GM12878 (cell line): ENCODE results near the gene ARL4D. TPM values are rescaled to one million over a fixed set of nuclear protein-coding genes. Genes with fewer than 3 reads are reported as not detected.
A peak's percentile ranks its signal among the peaks of the same experiment; 100 is the strongest.

ENCODE experiments used
- BCL3 ChIP-seq: IDR thresholded peaks from 2 replicates; pipeline ENCODE4 v1.6.1; 2011; ENCODE audit warnings: borderline replicate concordance, low read depth, mild to moderate bottlenecking, moderate library complexity, low read length; ENCODE audit not compliant: insufficient read depth, poor library complexity, severe bottlenecking
- CEBPZ ChIP-seq: fragments of 150-350 bp; IDR thresholded peaks from 2 replicates; pipeline ENCODE4 v1.6.1; 2016; ENCODE audit warnings: low read depth, low read length
- ETV6 ChIP-seq, 2 experiments: fragments of 450-650 bp in 1 of 2; IDR thresholded peaks in 1 of 2; conservative IDR thresholded peaks in 1 of 2; 2 replicates each; pipeline ENCODE4 v1.6.1; 2014; ENCODE audit warnings: antibody characterized with exemption in 1 of 2, borderline replicate concordance in 1 of 2, low read depth in 1 of 2, mild to moderate bottlenecking in 1 of 2, moderate library complexity in 1 of 2
- GABPA ChIP-seq: IDR thresholded peaks from 2 replicates; pipeline ENCODE4 v1.6.1; 2014; ENCODE audit warnings: antibody characterized with exemption, low read depth, mild to moderate bottlenecking, inconsistent platforms
- SRF ChIP-seq, 2 experiments: IDR thresholded peaks; 2 replicates each; pipeline ENCODE4 v1.6.1; 2011; ENCODE audit warnings: low read depth in 2 of 2, low read length in 2 of 2, mild to moderate bottlenecking in 1 of 2, moderate library complexity in 1 of 2
- YY1 ChIP-seq: IDR thresholded peaks from 2 replicates; pipeline ENCODE4 v1.6.1; 2011; ENCODE audit warnings: low read depth, mild to moderate bottlenecking, low read length
- polyA plus RNA-seq, 11 experiments: library from polyadenylated mRNA; depleted of rRNA in 4 of 11; unstranded in 6 of 11; stranded (reverse) in 5 of 11; fragments of >200 nt; fragmentation: Nextera tagmentation in 4 of 11; fragmentation: Illumina TruSeq in 1 of 11; extraction: Ambion mirVana in 4 of 11; extraction: Trizol in 1 of 11; gene quantifications; 1 replicate in 1 of 11; 2 replicates in 10 of 11; pipeline versions ENCODE4 v1.2.1 to v1.2.3, GENCODE V29; 2011 to 2016; ENCODE audit warnings: inconsistent platforms in 2 of 11, missing spikeins in 2 of 11, low read depth in 1 of 11
- total RNA-seq, 4 experiments: library from RNA; depleted of rRNA in 3 of 4; stranded (reverse); fragments of >200 nt in 3 of 4; fragmentation: Illumina TruSeq in 1 of 4; extraction: Trizol in 1 of 4; gene quantifications; 2 replicates each; pipeline versions ENCODE4 v1.2.1 to v1.2.3, GENCODE V29; 2013 to 2021
- TF ChIP-seq, protein P1 (sequence below): IDR thresholded peaks from 2 replicates; pipeline ENCODE4 v1.6.1; 2012; ENCODE audit warnings: mild to moderate bottlenecking, low read depth, low read length

ARL4D gene
- total and polyA plus RNA-seq, 10 of the 15 experiments (the other 5 are each of a cell fraction or from before 2014, with no cell fraction given), result 0.10 to 1.5 (median 0.75) TPM

DNA sequence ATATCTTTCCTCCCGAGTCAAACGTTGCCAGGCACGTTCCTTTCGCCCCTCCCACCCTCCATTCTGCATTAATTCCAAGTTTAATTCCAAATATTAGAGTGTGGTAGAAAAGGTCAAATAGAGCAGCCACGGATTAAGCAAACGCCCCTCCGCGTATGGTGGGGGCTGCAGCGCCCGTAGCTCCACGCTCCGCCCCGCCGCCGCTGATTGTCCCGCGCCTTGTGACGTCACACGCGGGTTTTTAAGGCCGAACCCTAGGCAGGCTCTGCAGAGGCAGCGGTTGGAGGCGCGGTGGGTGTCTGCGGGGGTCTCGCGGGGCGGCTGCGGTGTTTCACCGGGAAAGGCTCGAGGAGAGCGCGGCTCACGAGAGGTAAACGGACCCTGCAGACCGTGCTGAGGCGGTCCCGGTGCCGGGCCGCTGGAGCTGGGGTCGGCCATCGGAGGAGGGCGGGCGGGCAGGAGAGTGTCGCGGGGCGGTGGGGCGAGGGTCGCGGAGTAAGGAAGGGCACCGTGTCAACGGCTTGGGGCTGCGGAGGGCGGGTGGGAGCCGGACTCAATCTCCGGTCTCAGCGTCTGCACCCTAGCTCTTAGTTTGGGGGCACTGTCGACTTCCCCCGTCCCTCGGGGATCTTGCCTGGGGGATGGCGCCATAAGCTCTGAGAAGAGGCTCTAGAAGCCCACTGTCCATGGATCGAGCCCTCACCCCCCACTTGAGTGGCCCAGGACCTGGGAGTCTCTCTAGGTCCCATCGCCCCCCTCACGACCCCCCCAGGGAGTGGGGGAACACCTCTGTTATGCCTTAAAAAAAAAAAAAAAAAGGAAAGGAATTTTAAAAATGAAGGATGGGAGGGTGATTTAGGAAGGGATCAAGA, at the start of gene ARL4D (continued):
- no peak for TF ChIP-seq CEBPZ
- TF ChIP-seq GABPA, result no peak
- no peak for TF ChIP-seq ETV6 (conservative IDR thresholded peaks at IDR 0.05 in 1 of 2, IDR thresholded peaks at IDR 0.05 in 1 of 2; ENCODE audit: borderline replicate concordance in 1 of 2, low read depth in 1 of 2)
- 0 out of 2 replicates have a peak, but pooled peaks have one; percentile 24 for TF ChIP-seq YY1
- no peak for TF ChIP-seq SRF (IDR thresholded peaks at IDR 0.05; ENCODE audit: low read depth in 2 of 2, low read length in 2 of 2)
- TF ChIP-seq, protein P1, sequence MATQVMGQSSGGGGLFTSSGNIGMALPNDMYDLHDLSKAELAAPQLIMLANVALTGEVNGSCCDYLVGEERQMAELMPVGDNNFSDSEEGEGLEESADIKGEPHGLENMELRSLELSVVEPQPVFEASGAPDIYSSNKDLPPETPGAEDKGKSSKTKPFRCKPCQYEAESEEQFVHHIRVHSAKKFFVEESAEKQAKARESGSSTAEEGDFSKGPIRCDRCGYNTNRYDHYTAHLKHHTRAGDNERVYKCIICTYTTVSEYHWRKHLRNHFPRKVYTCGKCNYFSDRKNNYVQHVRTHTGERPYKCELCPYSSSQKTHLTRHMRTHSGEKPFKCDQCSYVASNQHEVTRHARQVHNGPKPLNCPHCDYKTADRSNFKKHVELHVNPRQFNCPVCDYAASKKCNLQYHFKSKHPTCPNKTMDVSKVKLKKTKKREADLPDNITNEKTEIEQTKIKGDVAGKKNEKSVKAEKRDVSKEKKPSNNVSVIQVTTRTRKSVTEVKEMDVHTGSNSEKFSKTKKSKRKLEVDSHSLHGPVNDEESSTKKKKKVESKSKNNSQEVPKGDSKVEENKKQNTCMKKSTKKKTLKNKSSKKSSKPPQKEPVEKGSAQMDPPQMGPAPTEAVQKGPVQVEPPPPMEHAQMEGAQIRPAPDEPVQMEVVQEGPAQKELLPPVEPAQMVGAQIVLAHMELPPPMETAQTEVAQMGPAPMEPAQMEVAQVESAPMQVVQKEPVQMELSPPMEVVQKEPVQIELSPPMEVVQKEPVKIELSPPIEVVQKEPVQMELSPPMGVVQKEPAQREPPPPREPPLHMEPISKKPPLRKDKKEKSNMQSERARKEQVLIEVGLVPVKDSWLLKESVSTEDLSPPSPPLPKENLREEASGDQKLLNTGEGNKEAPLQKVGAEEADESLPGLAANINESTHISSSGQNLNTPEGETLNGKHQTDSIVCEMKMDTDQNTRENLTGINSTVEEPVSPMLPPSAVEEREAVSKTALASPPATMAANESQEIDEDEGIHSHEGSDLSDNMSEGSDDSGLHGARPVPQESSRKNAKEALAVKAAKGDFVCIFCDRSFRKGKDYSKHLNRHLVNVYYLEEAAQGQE, result no peak
- TF ChIP-seq BCL3, result no peak
